Central memory CD8-positive, alpha-beta T cell (primary cell): ENCODE results near the gene ACTR2.
A peak's percentile ranks its signal among the peaks of the same experiment; 100 is the strongest.
"Not testable (repeated sequence)": the region's sequence is repeated elsewhere in the genome, so short reads cannot be mapped to it uniquely, and the experiment has no call there.

Source experiments
- ATAC-seq: fragments of 150-1000 bp; cut with Tn5 transposase; replicated peaks from 2 replicates; pipeline ENCODE4 v1.10.0; 2022; ENCODE audit warnings: mild to moderate bottlenecking, moderate FRiP score, moderate number of reproducible peaks; ENCODE audit not compliant: poor library complexity, severe bottlenecking; ENCODE audit errors: extremely low read depth
- DNase-seq, 2 donors: peaks; one replicate each; pipeline ENCODE4 v3.0.0; 2021; ENCODE audit warnings: low spot score in 2 of 2
- H3K27ac Mint-ChIP-seq: one replicate; pipeline ENCODE4 v1.8.0; 2022; ENCODE audit warnings: low read depth, mild to moderate bottlenecking, moderate library complexity, mixed read lengths
- H3K27me3 Mint-ChIP-seq: one replicate; pipeline ENCODE4 v1.8.0; 2022; ENCODE audit warnings: mixed read lengths
- H3K36me3 Mint-ChIP-seq: one replicate; pipeline ENCODE4 v1.8.0; 2022; ENCODE audit warnings: mild to moderate bottlenecking, moderate library complexity, mixed read lengths; ENCODE audit not compliant: insufficient read depth
- H3K4me1 Mint-ChIP-seq: one replicate; pipeline ENCODE4 v1.8.0; 2022; ENCODE audit warnings: mixed read lengths
- H3K4me3 Mint-ChIP-seq: one replicate; pipeline ENCODE4 v1.8.0; 2022; ENCODE audit warnings: mild to moderate bottlenecking, moderate library complexity, mixed read lengths
- H3K9me3 Mint-ChIP-seq: one replicate; pipeline ENCODE4 v1.8.0; 2022; ENCODE audit warnings: mixed read lengths

The ACTR2 gene

DNA sequence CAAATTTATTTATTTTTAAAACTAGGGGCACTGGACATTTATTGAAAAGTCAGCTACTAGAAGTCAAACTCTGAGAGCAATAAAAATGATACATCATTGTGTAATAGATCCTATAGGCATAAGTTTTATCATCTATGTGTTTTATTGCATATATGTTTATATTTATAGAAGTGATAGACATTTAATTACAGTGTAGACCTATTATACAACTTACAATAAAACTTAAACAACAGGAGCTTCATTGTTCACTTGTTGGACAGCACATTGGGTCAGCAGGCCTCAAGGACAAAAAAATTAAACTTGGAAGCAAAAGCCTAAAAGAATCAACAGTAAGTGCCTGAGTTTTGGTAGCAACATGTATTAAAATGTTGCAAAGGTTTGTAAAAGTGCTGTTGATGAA, 15.0 kb upstream of the ACTR2 start:
- Mint-ChIP-seq H3K36me3 (no peaks in the 10 kb centered on the region), H3K27ac (no peak overlapping the region), H3K9me3 (no peaks in the 10 kb centered on the region), H3K4me1 (no peaks in the 10 kb centered on the region), H3K4me3 (no peak overlapping the region), H3K27me3 (no peaks in the 10 kb centered on the region)
- ATAC-seq (no peak), DNase-seq (no peak)

GRCh38 chr2:65213035-65213434, 14.6 kb upstream of the ACTR2 start:
- H3K27me3 Mint-ChIP-seq: no peaks in the 10 kb centered on the region

GRCh38 chr2:65214361-65214760, 13.3 kb upstream of the ACTR2 start:
- H3K27ac Mint-ChIP-seq: no peak overlapping the region
- no peak overlapping the region for H3K4me3 Mint-ChIP-seq
- no peaks in the 10 kb centered on the region for H3K4me1 Mint-ChIP-seq
- H3K36me3 Mint-ChIP-seq: peaks cover 2% of the 10 kb centered on the region
- H3K27me3 Mint-ChIP-seq: no peaks in the 10 kb centered on the region
- DNase-seq (no peak), ATAC-seq (no peak)
- no peaks in the 10 kb centered on the region for H3K9me3 Mint-ChIP-seq

More at GRCh38 chr2:65213035-65213434, 14.6 kb upstream of the ACTR2 start:
- H3K36me3 Mint-ChIP-seq: no peaks in the 10 kb centered on the region
- H3K4me3 Mint-ChIP-seq: no peak overlapping the region
- no peak for ATAC-seq
- DNase-seq: no peak
- H3K9me3 Mint-ChIP-seq: no peaks in the 10 kb centered on the region
- no peaks in the 10 kb centered on the region for H3K4me1 Mint-ChIP-seq
- no peak overlapping the region for H3K27ac Mint-ChIP-seq

- Mint-ChIP-seq H3K9me3 (no peaks in the 10 kb centered on the region), H3K36me3 (peaks cover 2% of the 10 kb centered on the region), H3K4me1 (no peaks in the 10 kb centered on the region), H3K27ac (no peak overlapping the region), H3K4me3 (no peak overlapping the region), H3K27me3 (no peaks in the 10 kb centered on the region)
- DNase-seq (no peak), ATAC-seq (no peak)
Observed at GRCh38 chr2:65214843-65215242, 12.8 kb upstream of the ACTR2 start.

DNA sequence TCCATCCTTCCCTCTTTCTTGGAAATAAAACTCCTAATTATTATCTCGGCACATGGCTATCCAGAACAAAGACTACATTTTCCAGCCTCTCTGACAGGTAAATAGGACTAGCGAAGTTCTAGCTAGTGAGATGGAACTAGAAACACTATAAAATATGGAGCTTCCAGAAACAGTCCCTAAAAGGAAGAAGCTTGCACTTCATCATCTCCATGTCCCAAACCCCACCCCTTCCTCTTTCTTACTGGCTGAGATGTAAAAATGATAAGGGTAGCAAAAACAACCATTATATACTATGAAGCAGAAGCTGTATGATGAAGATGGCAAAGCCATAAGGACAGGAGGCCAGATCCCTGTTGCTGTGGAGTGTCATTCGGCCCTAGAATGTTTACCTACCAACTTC, 11.7 kb upstream of the ACTR2 start:
- Mint-ChIP-seq H3K4me1 (no peaks in the 10 kb centered on the region), H3K27ac (no peak overlapping the region), H3K4me3 (no peak overlapping the region), H3K9me3 (no peaks in the 10 kb centered on the region), H3K27me3 (no peaks in the 10 kb centered on the region), H3K36me3 (peaks cover 4% of the 10 kb centered on the region)
- DNase-seq: no peak
- ATAC-seq: no peak

DNA sequence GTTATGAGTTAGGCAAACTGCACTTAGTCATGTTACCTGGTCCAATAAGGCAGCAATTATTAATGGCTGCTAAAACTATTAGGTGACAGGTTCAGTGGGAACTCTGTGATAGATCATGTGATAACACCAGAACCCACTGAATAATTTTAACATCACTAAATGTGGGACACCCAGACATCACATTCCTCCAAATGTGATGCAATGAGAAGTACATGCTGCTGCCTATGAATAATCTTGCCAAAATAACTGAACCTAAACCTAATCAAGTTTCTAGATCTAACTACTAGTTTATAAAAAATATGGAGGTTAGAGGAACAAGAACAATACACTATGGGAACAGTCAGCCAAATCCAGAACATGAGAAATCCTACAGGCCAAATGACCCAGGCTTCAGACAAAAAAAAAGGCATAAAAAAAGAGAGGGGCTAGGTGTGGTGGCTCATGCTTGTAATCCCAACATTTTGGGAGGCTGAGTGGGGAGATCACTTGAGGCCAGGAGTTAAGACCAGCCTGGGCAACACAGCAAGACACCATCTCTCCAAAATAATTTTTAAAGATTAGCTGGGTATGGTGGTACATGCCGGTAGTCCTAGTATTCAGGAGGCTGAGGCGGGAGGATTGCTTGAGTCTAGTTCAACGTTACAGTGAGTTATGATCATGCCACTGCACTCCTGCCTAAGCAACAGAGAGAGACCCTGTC, 7.0 kb upstream of the ACTR2 start:
- Mint-ChIP-seq H3K36me3 (peaks cover 4% of the 10 kb centered on the region), H3K9me3 (no peaks in the 10 kb centered on the region), H3K27ac (no peak overlapping the region), H3K27me3 (no peaks in the 10 kb centered on the region), H3K4me1 (no peaks in the 10 kb centered on the region), H3K4me3 (no peak overlapping the region)
- ATAC-seq: no peak
- no peak for DNase-seq

DNA sequence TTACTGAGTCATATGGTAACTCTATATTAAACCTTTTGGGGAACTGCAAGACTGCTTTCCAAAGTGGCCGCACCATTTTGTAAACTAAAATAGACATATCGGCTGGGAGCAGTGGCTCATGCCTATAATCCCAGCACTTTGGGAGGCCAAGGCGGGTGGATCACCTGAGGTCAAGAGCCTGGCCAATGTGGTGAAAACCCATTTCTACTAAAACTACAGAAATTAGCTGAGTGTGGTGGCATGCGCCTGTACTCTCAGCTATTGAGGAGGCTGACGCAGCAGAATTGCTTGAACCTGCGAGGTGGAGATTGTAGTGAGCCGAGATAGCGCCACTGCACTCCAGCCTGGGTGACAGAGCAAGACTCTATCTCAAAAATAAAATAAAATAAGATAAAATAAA, 6.4 kb upstream of the ACTR2 start:
- H3K27me3 Mint-ChIP-seq, H3K9me3 Mint-ChIP-seq, H3K4me1 Mint-ChIP-seq, DNase-seq, H3K4me3 Mint-ChIP-seq, H3K36me3 Mint-ChIP-seq, ATAC-seq, H3K27ac Mint-ChIP-seq: not testable (repeated sequence)

- Mint-ChIP-seq H3K9me3 (no peaks in the 10 kb centered on the region), H3K27me3 (no peaks in the 10 kb centered on the region), H3K4me3 (peak overlapping the region; percentile 100), H3K4me1 (peaks cover 28% of the 10 kb centered on the region), H3K36me3 (peaks cover 26% of the 10 kb centered on the region), H3K27ac (peak overlapping the region; percentile 100)
- ATAC-seq (peak; percentile 3), DNase-seq (peak in 1 of 2 donors; percentile 17)
Observed at GRCh38 chr2:65227020-65227455, 593 bp upstream of the ACTR2 start.

GRCh38 chr2:65228263-65228750, 676 bp downstream of the ACTR2 start:
- peaks cover 38% of the 10 kb centered on the region for H3K4me1 Mint-ChIP-seq
- H3K36me3 Mint-ChIP-seq: peaks cover 30% of the 10 kb centered on the region
- no peaks in the 10 kb centered on the region for H3K27me3 Mint-ChIP-seq
- peak; percentile 78 for ATAC-seq
- peak overlapping the region; percentile 100 for H3K4me3 Mint-ChIP-seq
- DNase-seq: peak in 1 of 2 donors; percentile 30
- H3K9me3 Mint-ChIP-seq: no peaks in the 10 kb centered on the region
- H3K27ac Mint-ChIP-seq: peak overlapping the region; percentile 100

DNA sequence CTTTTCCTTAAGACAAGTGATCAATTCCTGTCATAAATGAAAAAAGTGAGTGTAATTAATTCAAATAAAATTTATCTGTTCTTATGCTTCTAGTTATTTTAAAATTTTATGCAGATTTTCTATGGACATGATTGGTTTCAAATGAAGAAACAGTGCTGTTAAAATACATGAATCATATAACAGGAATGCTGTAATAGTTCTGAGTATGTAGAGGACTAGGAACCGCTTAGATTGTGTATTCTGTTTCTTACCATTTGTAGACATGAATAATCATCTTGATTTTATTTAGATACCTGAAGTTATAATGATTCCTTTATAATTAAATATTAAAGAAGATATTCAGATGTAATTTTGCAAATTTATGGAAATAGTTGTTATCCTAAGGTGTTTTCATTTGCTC, 3.5 kb downstream of the ACTR2 start:
- DNase-seq: no peak
- H3K27me3 Mint-ChIP-seq: no peaks in the 10 kb centered on the region
- peaks cover 51% of the 10 kb centered on the region for H3K4me1 Mint-ChIP-seq
- no peaks in the 10 kb centered on the region for H3K9me3 Mint-ChIP-seq
- ATAC-seq: no peak
- peak overlapping the region; percentile 100 for H3K27ac Mint-ChIP-seq
- H3K4me3 Mint-ChIP-seq: peak overlapping the region; percentile 100
- peaks cover 39% of the 10 kb centered on the region for H3K36me3 Mint-ChIP-seq

- Mint-ChIP-seq H3K27me3 (no peaks in the 10 kb centered on the region), H3K36me3 (peaks cover 39% of the 10 kb centered on the region), H3K4me3 (peak overlapping the region; percentile 46), H3K9me3 (no peaks in the 10 kb centered on the region), H3K4me1 (peaks cover 45% of the 10 kb centered on the region), H3K27ac (peak overlapping the region; percentile 72)
- DNase-seq (no peak), ATAC-seq (no peak)
Observed at GRCh38 chr2:65231892-65232477, 4.4 kb downstream of the ACTR2 start.

GRCh38 chr2:65232636-65233035, 5.0 kb downstream of the ACTR2 start:
- H3K36me3 Mint-ChIP-seq: peaks cover 36% of the 10 kb centered on the region
- no peaks in the 10 kb centered on the region for H3K27me3 Mint-ChIP-seq
- H3K4me1 Mint-ChIP-seq: peaks cover 43% of the 10 kb centered on the region
- ATAC-seq (no peak), DNase-seq (no peak)
- H3K9me3 Mint-ChIP-seq: no peaks in the 10 kb centered on the region
- H3K27ac Mint-ChIP-seq: peak overlapping the region; percentile 72
- peak overlapping the region; percentile 46 for H3K4me3 Mint-ChIP-seq

GRCh38 chr2:65240657-65241056, 13.0 kb downstream of the ACTR2 start:
- H3K9me3 Mint-ChIP-seq: no peaks in the 10 kb centered on the region
- H3K4me1 Mint-ChIP-seq: peaks cover 35% of the 10 kb centered on the region
- DNase-seq (no peak), ATAC-seq (no peak)
- H3K4me3 Mint-ChIP-seq: peak overlapping the region; percentile 3
- peak overlapping the region; percentile 56 for H3K27ac Mint-ChIP-seq
- no peaks in the 10 kb centered on the region for H3K27me3 Mint-ChIP-seq
- peaks cover 45% of the 10 kb centered on the region for H3K36me3 Mint-ChIP-seq
